K562 (cell line): Measurements from ENCODE around the gene DYNC1I2. TPM values are rescaled to one million over a fixed set of nuclear protein-coding genes. Genes with fewer than 3 reads are reported as not detected.

Experiments used
- ATAC-seq: fragments of 200-7000 bp; cut with Tn5 transposase; 3 replicates; pipeline ENCODE4 v1.9.1; 2020; ENCODE audit warnings: moderate library complexity
- BruUV-seq: library from RNA; stranded (reverse); fragments of 400-500 nt; replicated peaks from 2 replicates; lab custom pipeline; 2021; lab: Mats Ljungman, UMichigan
- CTCF ChIA-PET: fragments of 300-600 bp; formaldehyde crosslinking; extraction: SDS; loops from one replicate; lab custom pipeline; 2021; ENCODE audit warnings: low intra/inter-chr PET ratio; lab: Yijun Ruan, JAX
- POLR2A ChIA-PET: fragments of 300-600, 350-650 bp; sonication (Branson Sonifier 250); formaldehyde crosslinking; extraction: SDS; loops from one replicate; lab custom pipeline; 2021; ENCODE audit warnings: antibody characterized with exemption, inconsistent platforms; lab: Yijun Ruan, JAX
- DNase-seq, 4 experiments: peaks; one replicate each; pipeline versions ENCODE4 v3.0.0 to v3.0.0-alpha.2; 2011 to 2018; ENCODE audit warnings: low spot score in 3 of 4, mixed read lengths in 3 of 4; ENCODE audit errors: extremely low read depth in 1 of 4
- FAIRE-seq: peaks from 2 replicates; lab custom pipeline; 2011; peaks lifted over from hg19 to GRCh38; lab: Jason Lieb, UNC
- H2AFZ ChIP-seq: 2 replicates; pipeline ENCODE4 v1.6.0; 2011; ENCODE audit warnings: low read depth, low read length, control low read depth, inconsistent platforms
- H3K27ac ChIP-seq: fragments of 200-600 bp; 3 replicates; pipeline ENCODE4 v1.8.0; 2011; ENCODE audit warnings: low read depth, mild to moderate bottlenecking, control low read depth, inconsistent platforms, low read length, moderate library complexity, mixed read lengths; ENCODE audit errors: extremely low read depth
- H3K27me3 ChIP-seq, 2 experiments: fragments of 300-600 bp in 1 of 2; 2 replicates in 1 of 2; 3 replicates in 1 of 2; pipeline versions ENCODE4 v1.6.0 to v1.8.0; 2011; ENCODE audit warnings: inconsistent platforms in 2 of 2, low read length in 2 of 2, mild to moderate bottlenecking in 1 of 2, mixed read lengths in 1 of 2, moderate library complexity in 1 of 2; ENCODE audit not compliant: control insufficient read depth in 2 of 2, insufficient read depth in 2 of 2
- H3K36me3 ChIP-seq: fragments of 300-600 bp; 3 replicates; pipeline ENCODE4 v1.8.0; 2011; ENCODE audit warnings: mild to moderate bottlenecking, low read length, inconsistent platforms; ENCODE audit not compliant: control insufficient read depth, insufficient read depth
- H3K4me1 ChIP-seq, 2 experiments: fragments of 200-600 bp in 1 of 2; replicated peaks in 1 of 2; 2 replicates in 1 of 2; 3 replicates in 1 of 2; pipeline versions ENCODE4 v1.5.1 to v1.8.0; 2011; ENCODE audit warnings: inconsistent platforms in 2 of 2, low read length in 2 of 2, mild to moderate bottlenecking in 1 of 2, mixed read lengths in 1 of 2, moderate library complexity in 1 of 2; ENCODE audit not compliant: control insufficient read depth in 2 of 2, insufficient read depth in 2 of 2
- H3K4me2 ChIP-seq: 2 replicates; pipeline ENCODE4 v1.6.1; 2011; ENCODE audit warnings: low read length, control low read depth, inconsistent platforms, mixed read lengths; ENCODE audit not compliant: insufficient read depth
- H3K4me3 ChIP-seq: fragments of 200-600 bp; sonication (generic), shearing (Covaris generic); 2 replicates; pipeline ENCODE4 v1.5.1; 2016; ENCODE audit warnings: control low read depth, inconsistent platforms
- H3K79me2 ChIP-seq: fragments of 200-600 bp; 3 replicates; pipeline ENCODE4 v1.8.0; 2011; ENCODE audit warnings: low read length, inconsistent platforms; ENCODE audit not compliant: control insufficient read depth, insufficient read depth
- H3K9ac ChIP-seq, 2 experiments: 2 replicates each; pipeline versions ENCODE4 v1.6.0 to v1.6.1; 2011; ENCODE audit warnings: low read depth in 2 of 2, low read length in 2 of 2, control low read depth in 1 of 2, inconsistent platforms in 1 of 2, mild to moderate bottlenecking in 1 of 2, mixed read lengths in 1 of 2; ENCODE audit not compliant: insufficient read depth in 1 of 2
- H3K9me1 ChIP-seq: one replicate; pipeline ENCODE4 v1.6.0; 2011; ENCODE audit warnings: inconsistent platforms, mild to moderate bottlenecking, low read length, moderate library complexity; ENCODE audit not compliant: control insufficient read depth, insufficient read depth
- H3K9me3 ChIP-seq: replicated peaks from 2 replicates; pipeline ENCODE4 v1.5.1; 2011; ENCODE audit warnings: low read depth, low read length, inconsistent platforms; ENCODE audit not compliant: control insufficient read depth, insufficient read depth
- H4K20me1 ChIP-seq: replicated peaks from 2 replicates; pipeline ENCODE4 v1.6.1; 2011; ENCODE audit warnings: low read length, inconsistent platforms, mixed read lengths; ENCODE audit not compliant: control insufficient read depth, insufficient read depth
- ATF7 ChIP-seq: fragments of 450-650 bp; IDR thresholded peaks from 2 replicates; pipeline ENCODE4 v1.7.1; 2014; ENCODE audit warnings: mild to moderate bottlenecking, moderate library complexity
- CEBPG ChIP-seq, 3 experiments: fragments of 200-800 bp in 1 of 3; sonication (Bioruptor generic) in 1 of 3; sonication (generic) in 1 of 3; formaldehyde crosslinking in 1 of 3; IDR thresholded peaks in 2 of 3; conservative IDR thresholded peaks in 1 of 3; 2 replicates each; pipeline versions ENCODE4 v1.6.1 to v1.8.0; 2016 to 2022; ENCODE audit warnings: missing compliant biosample characterization in 2 of 3, missing genetic modification characterization in 2 of 3, mild to moderate bottlenecking in 1 of 3, missing genetic modification reagents in 1 of 3
- HMBOX1 ChIP-seq: sonication (generic); IDR thresholded peaks from 2 replicates; pipeline ENCODE4 v1.6.1; 2016
- PKNOX1 ChIP-seq: fragments of 450-650 bp; IDR thresholded peaks from 2 replicates; pipeline ENCODE4 v1.6.1; 2016
- PREB ChIP-seq: sonication (generic); formaldehyde crosslinking; IDR thresholded peaks from 2 replicates; pipeline ENCODE4 v1.8.1; 2023; ENCODE audit warnings: mild to moderate bottlenecking, missing genetic modification reagents
- RAD51 ChIP-seq: fragments of 450-650 bp; IDR thresholded peaks from 2 replicates; pipeline ENCODE4 v1.7.1; 2016; ENCODE audit warnings: low read depth, mild to moderate bottlenecking, borderline replicate concordance
- SMARCE1 ChIP-seq: fragments of 450-650 bp; IDR thresholded peaks from 2 replicates; pipeline ENCODE4 v1.7.1; 2016; ENCODE audit warnings: mild to moderate bottlenecking
- SNIP1 ChIP-seq: fragments of 450-650 bp; IDR thresholded peaks from 2 replicates; pipeline ENCODE4 v1.7.1; 2017; ENCODE audit warnings: low read depth, mild to moderate bottlenecking
- SPI1 ChIP-seq: IDR thresholded peaks from 2 replicates; pipeline ENCODE4 v1.6.1; 2011; ENCODE audit warnings: low read depth, low read length, control low read depth, borderline replicate concordance
- TFAM ChIP-seq: fragments of 250-450 bp; sonication (Bioruptor Pico); conservative IDR thresholded peaks from 2 replicates; pipeline ENCODE4 v1.5.0; 2021; ENCODE audit warnings: mild to moderate bottlenecking, moderate library complexity
- U2AF2 ChIP-seq: fragments of 200-400 bp; formaldehyde crosslinking; optimal IDR thresholded peaks from 2 replicates; pipeline ENCODE3; 2017; ENCODE audit warnings: low read depth, mild to moderate bottlenecking, low read length
- ZNF134 ChIP-seq: fragments of 250-450 bp; sonication (Bioruptor Pico); conservative IDR thresholded peaks from 2 replicates; pipeline ENCODE4 v1.4.0; 2020
- WGBS: fragments of 100-300 bp; shearing (Covaris generic); methylation state at CpG from one replicate; pipeline ENCODE4 v1.1.6; 2016; ENCODE audit warnings: low coverage, mixed read lengths; ENCODE audit not compliant: insufficient coverage; ENCODE audit errors: missing lambda C conversion rate; 5-methylcytosine and 5-hydroxymethylcytosine counted together
- in situ Hi-C: fragments of 300-500 bp; cut with MboI; formaldehyde crosslinking; loops from 4 replicates; pipeline ENCODE4 v1.15.0; 2018; ENCODE audit warnings: inconsistent platforms, mixed read lengths
- intact Hi-C: fragments of 100-400 bp; cut with micrococcal nuclease; formaldehyde crosslinking; loops from 2 replicates; pipeline ENCODE4 v1.14.2; 2022
- polyA plus RNA-seq, 8 experiments: library from polyadenylated mRNA; depleted of rRNA in 4 of 8; stranded (reverse) in 5 of 8; unstranded in 3 of 8; fragments of >200 nt; fragmentation: Nextera tagmentation in 2 of 8; fragmentation: Illumina TruSeq in 1 of 8; extraction: Ambion mirVana in 2 of 8; extraction: Trizol in 1 of 8; gene quantifications; 2 replicates each; pipeline versions ENCODE4 v1.2.1 to v1.2.3, GENCODE V29; 2011 to 2014; ENCODE audit warnings: inconsistent platforms in 1 of 8, missing spikeins in 1 of 8
- total RNA-seq, 7 experiments: library from RNA; depleted of rRNA in 6 of 7; stranded (reverse); fragments of >200 nt in 6 of 7; fragmentation: Illumina TruSeq in 2 of 7; extraction: Trizol in 2 of 7; gene quantifications; 2 replicates each; pipeline versions ENCODE4 v1.2.1 to v1.2.3, GENCODE V29; 2011 to 2021; ENCODE audit warnings: low replicate concordance in 1 of 7

The DYNC1I2 gene
- total and polyA plus RNA-seq, 9 of the 15 experiments (the other 6 are each of a cell fraction or from before 2014, with no cell fraction given): 59.1 to 204 (median 100) TPM

DNA sequence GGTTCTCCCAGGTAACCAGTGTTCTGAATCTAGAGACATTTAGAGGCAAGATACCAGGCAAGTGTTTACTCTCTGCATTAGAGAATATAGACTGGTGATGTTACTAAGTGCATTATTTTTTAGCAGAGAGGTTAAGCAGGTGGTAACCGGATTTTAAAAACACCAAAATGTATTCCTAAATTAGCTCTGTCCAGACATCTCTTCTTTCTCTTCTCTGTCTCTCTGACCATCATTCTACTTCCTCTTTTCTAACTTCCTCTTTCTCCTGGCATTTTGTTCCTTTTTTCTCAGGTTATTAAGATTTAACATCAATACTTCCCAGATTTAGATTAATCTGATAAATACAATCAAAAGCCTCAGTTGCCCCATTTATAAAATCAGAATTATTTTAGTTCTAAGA is 31.7 kb upstream of the DYNC1I2 start:
- H3K9me1 ChIP-seq: no peaks in the 10 kb centered on the region
- no peaks in the 10 kb centered on the region for H3K9me3 ChIP-seq
- POLR2A ChIA-PET: no interaction called here
- no peak overlapping the region for H3K27ac ChIP-seq
- H3K4me3 ChIP-seq: no peak overlapping the region
- no peaks in the 10 kb centered on the region for H3K36me3 ChIP-seq
- ATAC-seq (no peak), DNase-seq (no peak), FAIRE-seq (no peak)
- no peak overlapping the region for H3K4me2 ChIP-seq
- H3K27me3 ChIP-seq: no peaks in the 10 kb centered on the region; a peak in 1 of 5 replicates
- no peak overlapping the region for H3K9ac ChIP-seq
- no peaks in the 10 kb centered on the region for H4K20me1 ChIP-seq
- in situ Hi-C loops: no loop called here
- no TSS peak for BruUV-seq
- intact Hi-C loops: no loop called here
- no peak overlapping the region for H2AFZ ChIP-seq
- no peaks in the 10 kb centered on the region for H3K79me2 ChIP-seq
- H3K4me1 ChIP-seq: no peaks in the 10 kb centered on the region
- 0% methylated on average over 1 of the region's 1 CpG for WGBS
- CTCF ChIA-PET: no interaction called here
- TF ChIP-seq TFAM (CRISPR knock-in tag) (no peak), HMBOX1 (0 out of 2 replicates have a peak, but pooled peaks have one; percentile 38), CEBPG (CRISPR knock-in tag; IDR thresholded peaks at IDR 0.05) (no peak), CEBPG (tag; conservative IDR thresholded peaks at IDR 0.05 in 1 of 2, IDR thresholded peaks at IDR 0.05 in 1 of 2) (no peak), ZNF134 (CRISPR knock-in tag) (no peak), SNIP1 (no peak), SMARCE1 (peak; percentile 64; the same call in 1 of the 2 replicates), SPI1 (peak; percentile 84), U2AF2 (no peak), PKNOX1 (peak; percentile 8; the same call in 1 of the 2 replicates), PREB (no peak), ATF7 (no peak), RAD51 (no peak)
